ENCODE results near the gene SEL1L3.

The SEL1L3 gene

DNA sequence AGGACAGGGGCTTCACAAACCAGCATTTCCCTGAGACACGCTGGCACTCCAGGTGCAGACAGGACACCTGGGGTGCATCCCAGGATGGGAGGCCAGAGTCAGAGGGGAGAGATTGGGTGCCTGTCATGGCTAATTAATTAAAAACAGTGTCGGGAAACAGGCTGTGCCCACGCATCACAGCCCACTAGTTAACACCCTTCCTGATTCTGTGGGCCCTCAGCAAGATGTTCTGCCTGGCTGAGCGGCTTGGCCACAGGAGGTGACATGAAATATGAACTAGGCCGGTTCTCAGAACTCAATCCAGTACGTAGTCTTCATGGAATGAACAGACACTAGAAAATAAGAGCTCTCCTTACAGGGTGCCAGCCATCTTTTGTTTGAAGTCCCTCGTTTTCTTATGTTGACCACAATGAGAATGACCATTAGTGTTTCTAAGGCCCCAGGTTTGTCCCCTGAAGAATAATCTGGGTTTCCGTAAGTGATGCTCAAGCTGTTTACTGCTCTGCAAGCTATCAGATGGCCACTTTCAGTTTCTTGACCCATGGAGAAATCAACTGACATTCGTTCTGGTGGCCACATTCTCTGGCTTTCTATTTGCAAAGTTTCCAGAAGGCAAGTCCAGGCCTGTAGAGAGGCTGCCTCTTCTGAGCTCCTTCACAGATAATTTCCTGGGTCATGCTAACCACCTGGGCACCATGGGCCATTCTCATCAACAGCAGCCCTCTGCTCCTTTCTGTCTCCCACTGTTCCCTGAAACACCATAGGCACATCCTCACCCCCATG, 134.9 kb downstream of the SEL1L3 start:
- Histone ChIP-seq H3K27ac (ENCODE audit: low read length) (no peak overlapping the region), H3K9me3 (ENCODE audit: control insufficient read depth, insufficient read depth, low read length) (no peaks in the 10 kb centered on the region), H3K4me3 (ENCODE audit: low read length) (no peak overlapping the region), H3K36me3 (ENCODE audit: control insufficient read depth, insufficient read depth, low read length) (no peaks in the 10 kb centered on the region), H3K27me3 (ENCODE audit: control insufficient read depth, insufficient read depth, low read length) (no peaks in the 10 kb centered on the region), H3K4me1 (ENCODE audit: control insufficient read depth, insufficient read depth, low read length) (no peaks in the 10 kb centered on the region)
- DNase-seq (ENCODE audit: low read depth, low spot score), result no peak
- WGBS (ENCODE audit: insufficient coverage, insufficient read length), result no CpG with 5 or more reads among the region's 9 CpGs

DNA sequence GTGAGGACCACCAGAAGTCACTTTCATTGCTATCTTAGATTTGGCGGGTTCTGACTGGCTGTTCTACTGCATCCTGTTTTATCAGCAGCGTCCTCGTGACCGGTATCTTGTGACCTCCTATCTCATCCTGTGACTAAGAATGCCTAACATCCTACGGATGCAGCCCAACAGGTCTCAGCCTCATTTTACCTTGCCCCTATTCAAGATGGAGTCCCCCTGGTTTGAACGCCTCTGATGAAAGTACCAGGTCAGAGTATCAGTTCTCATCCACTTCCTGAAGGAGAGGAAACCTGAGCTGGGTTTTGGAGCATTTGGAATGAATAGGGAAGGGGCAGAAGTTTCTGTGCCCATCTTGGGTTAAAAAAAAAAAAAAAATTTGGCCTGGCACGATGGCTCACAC, 136.9 kb downstream of the SEL1L3 start:
- Histone ChIP-seq H3K36me3 (ENCODE audit: control insufficient read depth, insufficient read depth, low read length) (no peaks in the 10 kb centered on the region), H3K27me3 (ENCODE audit: control insufficient read depth, insufficient read depth, low read length) (no peaks in the 10 kb centered on the region), H3K4me3 (ENCODE audit: low read length) (no peak overlapping the region), H3K4me1 (ENCODE audit: control insufficient read depth, insufficient read depth, low read length) (no peaks in the 10 kb centered on the region), H3K9me3 (ENCODE audit: control insufficient read depth, insufficient read depth, low read length) (no peaks in the 10 kb centered on the region), H3K27ac (ENCODE audit: low read length) (no peak overlapping the region)
- DNase-seq (ENCODE audit: low read depth, low spot score), result no peak
- no CpG with 5 or more reads among the region's 7 CpGs for WGBS (ENCODE audit: insufficient coverage, insufficient read length)

DNA sequence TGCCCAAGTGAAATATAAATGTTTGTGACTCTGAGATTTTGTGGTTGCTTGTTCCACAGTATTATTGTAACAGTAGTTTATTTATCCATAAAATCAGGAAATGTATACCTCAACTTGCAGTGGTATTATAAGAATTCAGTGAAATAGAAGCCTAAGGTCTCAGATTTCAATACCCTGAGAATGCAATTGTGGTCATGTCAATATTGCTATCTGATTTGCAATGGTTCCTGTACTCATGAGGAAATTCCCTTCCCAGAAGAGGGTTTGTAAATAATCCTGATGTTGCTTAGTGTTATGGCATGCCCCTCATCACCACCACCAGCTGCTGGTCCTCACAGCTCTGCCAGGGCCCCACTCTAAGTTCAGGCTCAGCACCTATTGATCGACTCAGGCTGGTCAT, 139.4 kb downstream of the SEL1L3 start:
- no peaks in the 10 kb centered on the region for H3K27me3 ChIP-seq (ENCODE audit: control insufficient read depth, insufficient read depth, low read length)
- H3K27ac ChIP-seq (ENCODE audit: low read length), result no peak overlapping the region
- H3K4me3 ChIP-seq (ENCODE audit: low read length), result no peak overlapping the region
- H3K36me3 ChIP-seq (ENCODE audit: control insufficient read depth, insufficient read depth, low read length), result no peaks in the 10 kb centered on the region
- H3K9me3 ChIP-seq (ENCODE audit: control insufficient read depth, insufficient read depth, low read length), result no peaks in the 10 kb centered on the region
- WGBS (ENCODE audit: insufficient coverage, insufficient read length), result no CpG with 5 or more reads among the region's 1 CpG
- no peak for DNase-seq (ENCODE audit: low read depth, low spot score)
- H3K4me1 ChIP-seq (ENCODE audit: control insufficient read depth, insufficient read depth, low read length), result no peaks in the 10 kb centered on the region

DNA sequence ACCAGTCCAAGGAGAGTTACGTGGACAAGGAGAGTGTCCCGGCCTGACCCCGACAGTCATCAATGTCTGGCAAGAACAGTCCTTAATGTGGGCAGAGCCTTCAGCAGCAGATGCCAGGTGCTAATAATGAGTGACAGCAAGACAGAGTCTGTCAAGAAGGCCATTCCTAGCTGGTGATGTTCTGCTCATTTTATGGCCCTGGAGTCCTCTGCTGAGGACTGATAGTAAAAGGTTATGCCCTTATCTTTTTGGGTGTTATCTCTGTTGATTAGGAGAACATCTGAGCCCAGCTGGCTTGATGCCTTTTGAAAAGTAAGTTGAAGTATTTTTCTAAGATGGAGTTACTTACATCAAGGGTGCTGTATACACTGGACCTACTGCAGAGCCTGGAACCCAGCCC, 139.8 kb downstream of the SEL1L3 start:
- Histone ChIP-seq H3K4me3 (ENCODE audit: low read length) (no peak overlapping the region), H3K9me3 (ENCODE audit: control insufficient read depth, insufficient read depth, low read length) (no peaks in the 10 kb centered on the region), H3K27ac (ENCODE audit: low read length) (no peak overlapping the region), H3K36me3 (ENCODE audit: control insufficient read depth, insufficient read depth, low read length) (no peaks in the 10 kb centered on the region), H3K27me3 (ENCODE audit: control insufficient read depth, insufficient read depth, low read length) (no peaks in the 10 kb centered on the region), H3K4me1 (ENCODE audit: control insufficient read depth, insufficient read depth, low read length) (no peaks in the 10 kb centered on the region)
- DNase-seq (ENCODE audit: low read depth, low spot score), result no peak
- no CpG with 5 or more reads among the region's 3 CpGs for WGBS (ENCODE audit: insufficient coverage, insufficient read length)

DNA sequence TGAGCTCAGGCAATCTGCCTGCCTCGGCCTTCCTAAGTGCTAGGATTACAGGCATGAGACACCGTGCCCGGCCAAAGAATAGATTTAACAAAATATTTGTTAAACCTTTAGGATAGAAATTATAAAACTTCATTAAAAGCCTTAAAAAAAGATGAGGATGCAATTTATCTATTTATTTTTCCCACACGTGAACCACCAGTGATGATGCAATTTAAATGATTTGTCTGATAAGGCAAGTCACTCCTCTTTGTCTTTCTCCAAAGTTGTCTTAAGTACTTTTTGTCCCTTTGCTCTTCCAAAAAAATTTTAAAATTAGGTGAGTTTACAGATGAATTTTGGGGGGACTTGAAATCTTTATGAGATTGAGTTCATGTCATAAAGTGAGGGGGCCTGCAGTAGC, 149.0 kb downstream of the SEL1L3 start:
- Histone ChIP-seq H3K36me3 (ENCODE audit: control insufficient read depth, insufficient read depth, low read length) (no peaks in the 10 kb centered on the region), H3K4me1 (ENCODE audit: control insufficient read depth, insufficient read depth, low read length) (no peaks in the 10 kb centered on the region), H3K27me3 (ENCODE audit: control insufficient read depth, insufficient read depth, low read length) (no peaks in the 10 kb centered on the region), H3K4me3 (ENCODE audit: low read length) (no peak overlapping the region), H3K9me3 (ENCODE audit: control insufficient read depth, insufficient read depth, low read length) (no peaks in the 10 kb centered on the region), H3K27ac (ENCODE audit: low read length) (no peak overlapping the region)
- no peak for DNase-seq (ENCODE audit: low read depth, low spot score)
- no CpG with 5 or more reads among the region's 4 CpGs for WGBS (ENCODE audit: insufficient coverage, insufficient read length)

DNA sequence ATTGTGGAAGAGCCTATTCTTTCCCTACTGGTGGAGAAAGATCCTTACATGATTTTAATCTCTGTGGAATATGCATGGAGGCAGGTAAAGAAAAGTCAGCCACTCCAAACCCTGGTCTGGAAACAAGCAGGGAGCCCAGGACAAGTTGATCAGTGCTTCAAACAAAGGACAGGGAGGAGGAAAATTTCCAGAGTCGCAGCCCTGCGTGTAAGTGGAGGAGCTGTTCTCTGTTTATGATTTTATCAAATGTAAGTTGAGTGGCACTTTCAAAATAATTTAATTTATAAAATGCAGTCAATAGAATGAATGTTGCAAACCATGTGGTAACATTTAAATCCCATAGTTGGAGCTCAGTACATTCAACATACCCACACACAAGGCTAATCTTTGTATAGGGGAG, 150.2 kb downstream of the SEL1L3 start:
- no peak overlapping the region for H3K4me3 ChIP-seq (ENCODE audit: low read length)
- no peaks in the 10 kb centered on the region for H3K36me3 ChIP-seq (ENCODE audit: control insufficient read depth, insufficient read depth, low read length)
- no peaks in the 10 kb centered on the region for H3K9me3 ChIP-seq (ENCODE audit: control insufficient read depth, insufficient read depth, low read length)
- DNase-seq (ENCODE audit: low read depth, low spot score), result no peak
- no peaks in the 10 kb centered on the region for H3K4me1 ChIP-seq (ENCODE audit: control insufficient read depth, insufficient read depth, low read length)
- no peaks in the 10 kb centered on the region for H3K27me3 ChIP-seq (ENCODE audit: control insufficient read depth, insufficient read depth, low read length)
- H3K27ac ChIP-seq (ENCODE audit: low read length), result no peak overlapping the region
- WGBS (ENCODE audit: insufficient coverage, insufficient read length), result no CpG with 5 or more reads among the region's 2 CpGs

DNA sequence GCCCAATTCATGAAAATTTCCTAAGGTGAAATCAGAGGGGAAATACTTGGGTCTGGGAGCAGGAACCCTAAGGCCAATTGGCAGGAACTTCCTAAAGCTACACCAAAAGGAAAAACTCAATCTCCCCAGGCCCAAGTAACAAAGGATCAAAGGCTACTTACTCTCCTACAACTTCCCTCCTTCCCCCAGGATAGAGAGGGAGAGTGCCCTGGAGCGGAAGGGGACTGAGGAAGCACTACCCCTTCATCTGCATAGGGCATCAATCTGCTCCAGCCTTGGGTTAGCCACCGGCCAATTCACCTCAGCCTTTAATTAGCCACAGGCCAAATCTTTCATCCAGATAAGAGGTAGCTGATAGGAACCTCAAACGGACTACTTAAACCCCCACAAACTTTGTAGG, 152.2 kb downstream of the SEL1L3 start:
- H3K9me3 ChIP-seq (ENCODE audit: control insufficient read depth, insufficient read depth, low read length), result no peaks in the 10 kb centered on the region
- WGBS (ENCODE audit: insufficient coverage, insufficient read length), result no CpG with 5 or more reads among the region's 3 CpGs
- H3K4me1 ChIP-seq (ENCODE audit: control insufficient read depth, insufficient read depth, low read length), result no peaks in the 10 kb centered on the region
- H3K4me3 ChIP-seq (ENCODE audit: low read length), result no peak overlapping the region
- H3K27ac ChIP-seq (ENCODE audit: low read length), result no peak overlapping the region
- H3K27me3 ChIP-seq (ENCODE audit: control insufficient read depth, insufficient read depth, low read length), result no peaks in the 10 kb centered on the region
- H3K36me3 ChIP-seq (ENCODE audit: control insufficient read depth, insufficient read depth, low read length), result no peaks in the 10 kb centered on the region
- no peak for DNase-seq (ENCODE audit: low read depth, low spot score)

GRCh38 chr4:25704516-25704915, 158.3 kb downstream of the SEL1L3 start:
- no peaks in the 10 kb centered on the region for H3K9me3 ChIP-seq (ENCODE audit: control insufficient read depth, insufficient read depth, low read length)
- no peaks in the 10 kb centered on the region for H3K4me1 ChIP-seq (ENCODE audit: control insufficient read depth, insufficient read depth, low read length)
- WGBS (ENCODE audit: insufficient coverage, insufficient read length), result no CpG with 5 or more reads among the region's 2 CpGs
- H3K27me3 ChIP-seq (ENCODE audit: control insufficient read depth, insufficient read depth, low read length), result no peaks in the 10 kb centered on the region
- H3K36me3 ChIP-seq (ENCODE audit: control insufficient read depth, insufficient read depth, low read length), result no peaks in the 10 kb centered on the region
- no peak overlapping the region for H3K27ac ChIP-seq (ENCODE audit: low read length)
- no peak for DNase-seq (ENCODE audit: low read depth, low spot score)
- H3K4me3 ChIP-seq (ENCODE audit: low read length), result no peak overlapping the region

GRCh38 chr4:25703731-25704388, 158.9 kb downstream of the SEL1L3 start:
- Histone ChIP-seq H3K9me3 (ENCODE audit: control insufficient read depth, insufficient read depth, low read length) (no peaks in the 10 kb centered on the region), H3K36me3 (ENCODE audit: control insufficient read depth, insufficient read depth, low read length) (no peaks in the 10 kb centered on the region), H3K4me1 (ENCODE audit: control insufficient read depth, insufficient read depth, low read length) (no peaks in the 10 kb centered on the region), H3K4me3 (ENCODE audit: low read length) (no peak overlapping the region), H3K27ac (ENCODE audit: low read length) (no peak overlapping the region), H3K27me3 (ENCODE audit: control insufficient read depth, insufficient read depth, low read length) (no peaks in the 10 kb centered on the region)
- no CpG with 5 or more reads among the region's 3 CpGs for WGBS (ENCODE audit: insufficient coverage, insufficient read length)
- DNase-seq (ENCODE audit: low read depth, low spot score), result no peak

- H3K27ac ChIP-seq (ENCODE audit: low read length), result no peak overlapping the region
- no peaks in the 10 kb centered on the region for H3K9me3 ChIP-seq (ENCODE audit: control insufficient read depth, insufficient read depth, low read length)
- H3K4me1 ChIP-seq (ENCODE audit: control insufficient read depth, insufficient read depth, low read length), result no peaks in the 10 kb centered on the region
- no CpG with 5 or more reads among the region's 5 CpGs for WGBS (ENCODE audit: insufficient coverage, insufficient read length)
- no peak for DNase-seq (ENCODE audit: low read depth, low spot score)
- H3K36me3 ChIP-seq (ENCODE audit: control insufficient read depth, insufficient read depth, low read length), result no peaks in the 10 kb centered on the region
- no peak overlapping the region for H3K4me3 ChIP-seq (ENCODE audit: low read length)
- H3K27me3 ChIP-seq (ENCODE audit: control insufficient read depth, insufficient read depth, low read length), result no peaks in the 10 kb centered on the region
Observed at GRCh38 chr4:25702848-25703247, 159.9 kb downstream of the SEL1L3 start.

DNA sequence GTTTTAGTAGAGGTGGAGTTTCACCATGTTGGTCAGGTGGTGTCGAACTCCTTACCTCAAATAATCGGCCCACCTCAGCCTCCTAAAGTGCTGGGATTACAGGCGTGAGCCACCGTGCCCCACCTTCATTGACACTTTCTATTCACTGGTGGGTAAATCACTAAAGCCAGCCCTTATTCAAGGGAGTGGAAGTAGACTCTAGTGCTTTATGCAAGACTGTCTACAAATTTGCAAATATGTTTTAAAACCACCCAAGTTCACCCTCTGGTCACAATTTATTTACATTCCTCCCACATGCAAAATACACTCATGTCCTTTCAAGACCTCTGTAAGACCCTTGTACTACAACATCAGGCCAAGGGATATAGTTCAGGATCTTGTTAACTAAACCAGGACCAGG, 162.1 kb downstream of the SEL1L3 start:
- no CpG with 5 or more reads among the region's 4 CpGs for WGBS (ENCODE audit: insufficient coverage, insufficient read length)
- no peak overlapping the region for H3K27ac ChIP-seq (ENCODE audit: low read length)
- DNase-seq (ENCODE audit: low read depth, low spot score), result no peak
- H3K9me3 ChIP-seq (ENCODE audit: control insufficient read depth, insufficient read depth, low read length), result no peaks in the 10 kb centered on the region
- H3K27me3 ChIP-seq (ENCODE audit: control insufficient read depth, insufficient read depth, low read length), result no peaks in the 10 kb centered on the region
- H3K36me3 ChIP-seq (ENCODE audit: control insufficient read depth, insufficient read depth, low read length), result no peaks in the 10 kb centered on the region
- H3K4me3 ChIP-seq (ENCODE audit: low read length), result no peak overlapping the region
- no peaks in the 10 kb centered on the region for H3K4me1 ChIP-seq (ENCODE audit: control insufficient read depth, insufficient read depth, low read length)
